ENCODE data around the gene DCHS1.

Gene DCHS1

DNA sequence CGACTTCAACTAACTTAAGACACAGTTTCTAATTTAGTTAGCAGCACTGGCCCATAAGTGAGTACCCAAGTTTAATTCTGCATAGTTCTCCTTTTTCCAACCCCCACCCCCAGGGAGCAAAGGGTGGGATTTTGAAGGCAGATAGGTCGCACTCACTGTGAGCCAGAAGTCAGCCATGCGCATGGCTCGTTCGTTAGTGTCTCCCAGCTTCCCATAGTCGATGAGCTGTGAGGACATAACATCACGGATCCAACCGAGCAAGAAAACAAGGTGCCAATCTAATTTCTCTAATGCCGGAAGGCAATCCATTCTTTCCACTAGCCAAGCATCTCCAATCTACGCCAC lies 27.0 kb upstream of the DCHS1 start:
- no peak for DNase-seq (ENCODE audit: low spot score)
- in situ Hi-C loops (cut with MboI; ENCODE audit: low sequenced_read_pairs, unreplicated experiment) = loop anchor here (10.0 kb wide), 1 partner anchor 148 kb away; no protein-coding TSS in a partner anchor
- TF ChIP-seq CTCF (IDR thresholded peaks at IDR 0.05; ENCODE audit: borderline replicate concordance, control extremely low read depth, extremely low read depth, insufficient read depth, missing control alignments) = no peak

- TF ChIP-seq CTCF (IDR thresholded peaks at IDR 0.05; ENCODE audit: borderline replicate concordance, control extremely low read depth, extremely low read depth, insufficient read depth, missing control alignments) = no peak
- DNase-seq (ENCODE audit: low spot score) = no peak
- in situ Hi-C loops (cut with MboI; ENCODE audit: low sequenced_read_pairs, unreplicated experiment) = loop anchor here (10.0 kb wide), 1 partner anchor 147 kb away; no protein-coding TSS in a partner anchor
Observed at GRCh38 chr11:6681949-6682348, 26.3 kb upstream of the DCHS1 start.

- DNase-seq (ENCODE audit: low spot score) = no peak
- in situ Hi-C loops (cut with MboI; ENCODE audit: low sequenced_read_pairs, unreplicated experiment) = loop anchor here (10.0 kb wide), 1 partner anchor 147 kb away; no protein-coding TSS in a partner anchor
- no peak for TF ChIP-seq CTCF (IDR thresholded peaks at IDR 0.05; ENCODE audit: borderline replicate concordance, control extremely low read depth, extremely low read depth, insufficient read depth, missing control alignments)
Observed at GRCh38 chr11:6681505-6681904, 25.9 kb upstream of the DCHS1 start.

- TF ChIP-seq CTCF (IDR thresholded peaks at IDR 0.05; ENCODE audit: borderline replicate concordance, control extremely low read depth, extremely low read depth, insufficient read depth, missing control alignments) = no peak
- DNase-seq (ENCODE audit: low spot score) = no peak
- in situ Hi-C loops (cut with MboI; ENCODE audit: low sequenced_read_pairs, unreplicated experiment) = no loop called here
Observed at GRCh38 chr11:6677018-6677417, 21.4 kb upstream of the DCHS1 start.

DNA sequence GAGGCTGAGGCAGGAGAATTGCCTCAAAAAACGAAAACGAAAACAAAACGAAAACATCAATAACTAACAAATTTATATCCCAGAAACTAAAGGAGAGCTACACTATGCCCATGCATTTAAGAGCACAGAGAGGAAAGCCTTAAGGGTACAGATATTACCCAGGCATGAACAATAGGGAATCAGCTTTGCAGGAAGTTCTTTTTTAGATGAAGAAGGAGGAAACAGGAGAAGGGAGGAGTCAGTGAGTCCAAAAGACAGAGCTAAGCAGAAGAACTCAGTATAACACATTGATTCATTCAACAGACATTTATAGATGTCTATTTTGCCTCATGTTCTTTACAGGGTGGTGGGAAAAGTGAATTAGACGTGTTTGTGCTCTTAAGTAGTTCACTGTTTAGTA lies 19.3 kb upstream of the DCHS1 start:
- in situ Hi-C loops (cut with MboI; ENCODE audit: low sequenced_read_pairs, unreplicated experiment) = no loop called here
- no peak for DNase-seq (ENCODE audit: low spot score)
- TF ChIP-seq CTCF (IDR thresholded peaks at IDR 0.05; ENCODE audit: borderline replicate concordance, control extremely low read depth, extremely low read depth, insufficient read depth, missing control alignments) = no peak

DNA sequence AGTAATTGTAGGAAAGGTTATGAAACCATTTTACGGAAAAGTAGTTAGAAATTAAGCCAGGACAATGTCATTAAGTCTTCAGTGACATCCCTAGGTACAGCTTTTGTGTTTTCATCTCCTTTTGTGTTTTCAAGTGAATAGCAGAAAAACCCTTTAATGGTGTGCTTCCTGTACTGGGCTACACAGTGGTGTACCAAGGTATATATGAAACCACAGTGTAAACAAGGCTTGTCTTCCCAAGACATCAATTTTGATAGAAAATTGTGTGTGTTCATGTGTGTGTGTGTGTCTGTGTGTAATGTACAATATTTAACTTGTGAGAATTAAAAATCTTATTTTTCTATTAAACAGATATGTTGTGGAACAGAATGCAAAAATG lies 18.6 kb upstream of the DCHS1 start:
- in situ Hi-C loops (cut with MboI; ENCODE audit: low sequenced_read_pairs, unreplicated experiment) = no loop called here
- no peak for DNase-seq (ENCODE audit: low spot score)
- TF ChIP-seq CTCF (IDR thresholded peaks at IDR 0.05; ENCODE audit: borderline replicate concordance, control extremely low read depth, extremely low read depth, insufficient read depth, missing control alignments) = no peak
